Stimulated activated CD4-positive, alpha-beta T cell treated with anti-CD3 and anti-CD28 coated beads, Interleukin-4, amount 100 ng/mL, for 4 hours (primary cell): ENCODE data around the gene CD44.

Experiments
- DNase-seq, 2 experiments: peaks; one replicate each; pipeline ENCODE4 v3.0.0-alpha.2; 2020

The CD44 gene

DNA sequence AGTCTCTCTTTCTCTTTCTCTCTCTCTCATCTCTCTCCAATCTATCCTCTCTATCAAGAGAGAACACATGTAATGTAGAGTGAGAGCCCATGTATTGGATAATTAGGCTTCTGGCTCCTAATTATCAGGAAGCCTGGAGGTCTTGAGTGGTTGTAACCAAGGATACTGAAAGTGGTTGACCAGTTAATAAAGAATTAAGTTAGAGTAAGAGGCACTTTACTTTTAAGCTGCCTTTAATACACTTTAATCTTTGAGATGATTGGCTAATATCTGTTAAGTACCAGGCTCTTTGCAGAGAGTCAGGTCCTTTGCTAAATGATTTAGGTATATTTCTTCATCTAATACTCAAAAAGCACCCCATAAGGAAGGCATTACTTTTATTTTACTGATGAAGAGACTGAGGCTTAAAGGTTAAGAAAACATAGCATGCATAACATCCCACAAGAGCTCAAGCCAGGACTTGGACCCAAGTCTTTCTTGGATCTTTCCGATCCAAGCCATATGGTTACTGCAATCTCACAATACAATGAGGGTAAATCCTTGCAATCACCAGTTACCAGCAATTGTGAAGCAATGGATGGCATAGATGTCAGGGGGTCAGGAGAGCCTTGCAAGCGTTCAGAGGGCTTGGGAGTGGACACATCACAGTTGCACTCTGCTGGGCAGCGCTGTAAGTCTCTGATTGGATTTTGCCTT, 22.1 kb downstream of the CD44 start:
- no peak for DNase-seq

DNA sequence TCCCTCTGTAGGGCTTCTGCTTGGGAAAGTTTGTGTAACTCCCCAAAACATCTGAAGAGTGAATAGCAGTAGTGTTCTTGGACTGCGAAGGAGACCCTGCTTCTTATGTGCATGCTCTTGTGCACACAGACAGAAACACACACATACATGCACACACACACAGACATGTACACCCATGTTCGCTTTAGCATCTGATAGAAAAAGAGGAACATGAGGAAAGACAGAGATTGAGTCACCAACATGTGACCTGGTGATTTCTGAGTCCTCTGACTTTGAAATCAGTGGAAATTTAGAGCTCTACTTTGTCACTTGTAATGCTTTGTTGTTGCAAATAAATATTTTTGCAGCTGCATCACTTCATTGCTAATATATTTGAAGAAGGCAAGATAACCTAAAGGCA, 23.8 kb downstream of the CD44 start:
- DNase-seq, result no peak

DNA sequence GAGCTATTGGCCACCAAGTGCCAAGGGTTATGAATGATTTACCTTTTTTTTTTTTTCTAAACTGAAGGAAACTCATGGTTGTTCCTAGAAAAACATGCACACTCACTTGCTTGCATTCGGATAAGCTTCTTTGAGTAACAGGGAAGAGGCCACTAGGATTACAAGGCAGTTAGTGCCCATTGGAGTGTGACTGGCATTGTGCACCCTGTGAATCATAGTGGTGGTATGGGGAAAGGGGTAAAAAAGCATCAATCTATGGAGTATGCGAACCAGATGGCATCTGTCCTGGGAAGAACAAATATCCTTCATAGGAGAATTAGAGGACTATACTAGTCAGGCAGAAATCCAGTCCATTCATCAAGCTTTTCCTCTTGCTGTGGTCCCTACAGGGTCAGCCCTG, 24.2 kb downstream of the CD44 start:
- DNase-seq, result no peak

DNA sequence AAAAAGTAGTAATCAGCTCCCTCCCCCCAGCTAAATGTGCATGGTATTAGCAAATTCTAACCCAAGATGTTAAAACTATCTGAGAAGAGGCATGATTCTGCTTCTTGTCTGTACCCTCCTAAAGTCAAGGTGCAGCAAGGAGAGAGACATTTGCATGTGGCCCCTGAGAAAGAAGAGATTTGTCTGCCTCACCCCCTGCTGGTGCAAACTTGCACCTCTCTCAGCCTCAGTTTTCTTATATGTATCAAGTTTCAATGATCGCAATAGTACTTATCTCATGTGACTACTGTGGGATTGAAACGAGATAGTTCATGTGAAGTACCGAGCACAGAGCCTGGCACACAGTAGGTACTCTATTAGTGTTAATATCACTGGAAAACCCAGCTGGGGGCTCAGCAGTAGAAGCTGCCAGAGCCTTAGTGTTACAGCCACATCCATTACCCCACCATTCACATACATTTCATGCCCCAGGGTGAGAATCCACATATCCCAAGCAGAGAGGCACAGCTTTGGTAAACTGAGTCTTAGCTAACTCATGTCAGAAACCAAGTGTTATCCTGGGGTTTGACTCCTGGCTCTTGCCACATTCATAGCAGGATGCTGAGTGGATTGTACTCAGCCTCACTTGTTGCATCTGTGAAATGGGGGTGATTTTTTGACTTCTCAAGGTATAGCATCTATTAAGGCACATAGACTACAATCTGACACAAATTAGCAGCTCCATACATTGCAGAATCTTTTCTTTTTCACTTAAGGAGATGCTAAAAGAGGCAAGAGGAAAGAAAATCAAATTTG, 24.9 kb downstream of the CD44 start:
- no peak for DNase-seq

DNA sequence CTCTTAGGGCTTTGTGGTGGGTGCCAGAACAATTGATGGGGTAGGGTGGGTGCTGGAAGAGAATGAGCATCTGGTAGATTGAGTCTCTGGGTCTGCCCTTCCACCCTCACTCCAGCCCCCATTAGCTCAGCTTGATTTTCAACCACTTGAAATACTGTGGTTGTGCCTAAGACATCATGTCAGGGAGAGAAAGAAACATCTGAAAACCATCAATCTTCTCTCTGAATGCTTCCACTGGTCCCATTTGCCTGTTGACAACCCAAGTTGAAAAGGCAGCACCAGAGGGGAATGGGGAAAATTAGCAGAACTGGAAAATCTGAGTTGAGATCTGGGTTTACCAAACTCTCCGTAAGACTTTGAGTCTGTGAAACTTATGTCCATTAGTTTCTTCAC, 26.1 kb downstream of the CD44 start:
- DNase-seq, result no peak

DNA sequence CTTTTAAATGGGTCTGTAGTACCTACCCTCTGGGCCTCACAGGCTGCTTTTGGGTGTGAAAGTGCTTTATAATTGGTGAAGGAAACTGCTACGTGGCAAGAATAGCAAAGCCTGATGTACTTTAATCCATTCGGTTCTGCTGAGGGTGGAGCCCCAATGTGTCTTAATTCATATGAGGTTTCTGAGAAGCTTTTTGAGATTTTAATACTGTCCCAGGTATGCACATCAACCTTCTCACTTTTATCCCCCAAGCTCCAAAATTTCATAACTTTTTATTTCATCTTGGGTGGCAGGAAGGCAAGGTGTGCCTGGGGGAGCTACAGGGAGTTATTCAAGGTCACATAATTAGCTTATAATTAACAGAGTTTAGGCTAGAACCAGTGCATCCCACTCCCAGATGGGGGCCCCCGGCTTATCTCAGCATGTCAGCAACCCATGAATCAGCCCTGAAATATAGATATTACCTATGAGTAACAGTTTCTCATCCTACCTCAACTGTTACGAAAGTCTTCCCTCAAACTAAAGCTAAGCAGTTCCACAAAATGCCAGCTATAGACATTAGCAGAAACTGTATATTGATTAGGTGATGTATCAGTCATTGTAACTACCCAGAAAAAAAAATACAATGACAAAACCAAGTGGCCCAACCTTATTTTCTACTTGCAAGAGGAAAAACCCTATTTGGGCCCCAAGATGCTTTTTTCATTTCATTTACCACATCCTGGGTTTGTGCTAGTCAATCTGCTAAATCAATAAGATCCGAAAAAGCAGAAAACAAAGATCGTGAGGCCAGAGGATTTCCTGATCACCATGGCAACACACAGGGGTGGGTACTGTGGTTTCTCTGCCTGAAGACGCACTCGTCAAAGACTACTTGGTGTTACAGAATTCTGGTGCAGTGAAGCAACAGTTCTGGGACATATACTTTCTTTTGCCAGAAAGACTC, 26.7 kb downstream of the CD44 start:
- DNase-seq, result peak; percentile 44 to 81

DNA sequence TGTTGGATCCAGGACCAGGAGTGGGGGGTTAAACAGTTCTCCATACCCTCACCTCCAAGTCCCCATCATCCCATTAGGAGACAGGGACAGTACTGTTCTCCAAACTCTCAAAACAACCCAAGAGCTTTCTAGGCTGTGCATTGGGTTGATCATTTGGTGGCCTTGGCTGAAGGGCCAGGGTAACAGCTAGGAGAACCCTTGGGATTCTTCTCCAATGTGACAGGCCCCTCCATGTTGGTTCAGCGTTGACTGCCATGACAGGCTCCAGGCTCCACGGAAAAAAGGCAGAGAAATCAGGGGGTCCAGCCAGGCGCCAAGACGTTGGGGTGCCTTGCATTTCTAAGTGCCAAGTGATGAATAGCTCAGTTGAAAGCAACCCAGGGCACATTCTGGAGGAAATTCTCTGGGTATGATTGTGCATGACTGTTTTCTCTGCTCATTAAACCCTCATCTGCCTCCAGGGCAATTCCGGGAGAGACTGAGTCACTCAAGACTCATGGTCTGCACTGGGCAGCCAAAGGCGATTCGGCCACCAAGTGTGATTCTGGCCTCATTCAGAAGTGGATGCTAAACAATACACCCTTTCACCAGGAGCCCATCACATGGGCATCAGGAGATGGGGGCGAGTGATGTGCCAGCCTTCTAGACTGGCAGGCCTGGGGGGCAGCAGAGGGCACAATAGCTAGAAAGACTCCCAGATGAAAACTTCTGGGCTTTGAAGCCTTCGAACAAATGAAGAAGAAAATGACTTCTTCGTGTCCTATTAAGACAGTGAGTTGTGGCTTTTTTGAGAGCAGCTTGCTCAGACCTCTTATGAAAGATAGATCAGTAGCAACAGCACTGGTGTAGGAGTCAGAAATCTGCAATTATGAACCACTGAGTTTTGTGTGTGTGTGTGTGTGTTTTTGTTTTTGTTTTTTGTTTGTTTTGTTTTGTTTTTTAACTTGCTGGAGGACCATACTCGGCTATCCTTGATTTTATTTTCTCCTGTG, 27.7 kb downstream of the CD44 start:
- no peak for DNase-seq

DNA sequence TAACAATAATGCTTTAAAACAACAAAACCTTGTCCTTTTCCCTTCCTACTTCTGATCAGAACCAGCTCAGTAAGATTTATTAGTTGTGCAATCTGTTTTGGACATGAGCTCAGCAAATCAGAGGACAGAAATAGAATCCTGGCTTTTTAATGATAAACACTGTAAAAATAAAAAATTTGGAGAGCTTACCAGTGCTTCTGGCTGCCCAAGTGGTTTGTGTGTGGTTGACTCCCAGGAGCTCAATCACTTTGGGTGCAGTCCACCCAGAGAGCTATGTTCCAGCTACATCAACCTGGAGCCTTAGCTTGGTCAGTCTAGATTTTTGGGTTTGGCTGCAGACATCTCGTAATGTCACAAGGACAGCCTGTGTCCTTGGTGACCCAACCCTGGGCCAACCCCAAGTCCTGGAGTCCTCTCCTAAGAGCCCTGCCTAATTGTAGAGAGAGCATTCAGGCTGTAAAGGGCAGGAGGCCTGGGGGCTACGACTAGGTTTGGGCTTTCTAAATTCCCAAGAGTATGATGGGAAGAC, 28.5 kb downstream of the CD44 start:
- no peak for DNase-seq

DNA sequence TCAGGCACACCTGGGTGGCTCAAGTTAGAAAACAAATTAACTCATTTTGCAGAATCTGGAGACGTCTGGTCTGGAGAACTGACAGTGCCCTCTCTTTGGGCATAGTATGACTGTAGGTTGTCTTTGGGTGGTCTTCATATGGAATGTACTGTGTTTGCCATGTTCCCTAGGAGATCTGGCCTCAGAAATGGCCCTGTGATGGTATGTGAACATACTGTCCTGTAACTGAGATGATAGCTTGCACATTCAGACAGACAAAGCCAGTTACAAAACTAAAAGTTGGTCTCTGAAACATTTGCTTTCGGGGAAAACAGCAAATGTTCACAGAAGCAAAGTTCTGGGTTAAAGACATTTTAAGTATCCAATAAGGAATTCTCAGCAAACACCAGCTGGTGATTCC, 29.7 kb downstream of the CD44 start:
- DNase-seq, result no peak

DNA sequence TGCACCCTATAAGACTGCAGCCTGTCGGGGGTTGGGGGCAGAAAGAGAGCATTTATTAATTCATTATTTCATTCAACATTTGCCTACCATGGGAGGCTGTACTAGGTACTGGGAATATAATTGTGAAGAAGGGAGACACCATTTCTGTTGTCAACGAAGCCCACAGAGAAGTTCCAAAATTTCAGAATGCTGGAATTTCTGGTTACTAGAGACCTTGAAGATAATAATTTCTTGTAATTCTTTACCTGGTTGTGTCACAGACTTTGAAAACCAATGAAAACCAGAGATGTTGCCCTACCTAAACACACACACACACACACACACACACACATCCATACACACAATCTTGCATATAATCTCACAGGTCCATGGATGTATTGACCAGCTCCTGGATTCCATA, 30.1 kb downstream of the CD44 start:
- DNase-seq, result no peak

DNA sequence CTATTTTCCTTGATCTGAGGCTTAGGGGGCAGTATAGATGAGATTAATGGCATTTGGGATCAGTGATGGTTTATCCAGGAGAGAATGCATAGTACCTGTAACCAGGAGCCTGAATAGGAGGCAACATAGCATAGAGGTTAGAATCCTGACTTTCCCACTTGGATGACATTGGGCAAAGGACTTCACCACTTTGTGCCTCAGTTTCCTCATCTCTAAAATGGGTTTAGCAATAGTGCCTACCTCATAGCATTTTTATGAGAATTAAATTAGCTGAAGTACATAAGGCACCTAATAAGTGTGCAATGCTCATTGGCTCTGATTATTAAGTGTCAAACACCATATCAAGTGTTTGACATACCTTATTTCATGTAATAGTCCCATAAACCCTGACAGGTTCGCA, 30.8 kb downstream of the CD44 start:
- DNase-seq, result no peak

DNA sequence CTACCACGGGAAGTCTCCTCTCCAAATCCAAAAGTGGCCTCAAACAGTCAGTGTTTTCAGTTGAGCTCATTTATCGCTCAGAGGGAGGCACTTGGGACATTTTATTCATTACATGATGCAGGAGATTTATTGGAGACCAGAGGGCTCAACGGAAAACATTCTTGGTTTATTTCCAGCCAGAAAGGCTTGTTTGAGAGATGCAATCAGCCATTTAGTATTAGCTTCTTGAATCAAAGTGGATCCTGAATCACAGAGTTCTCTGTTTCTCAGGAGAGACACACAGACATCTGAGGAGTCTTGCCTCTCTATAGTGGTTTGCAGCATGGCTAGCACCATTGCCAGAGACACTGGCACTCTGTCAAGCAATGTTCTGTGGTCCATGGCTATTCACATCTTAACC, 31.5 kb downstream of the CD44 start:
- no peak for DNase-seq

DNA sequence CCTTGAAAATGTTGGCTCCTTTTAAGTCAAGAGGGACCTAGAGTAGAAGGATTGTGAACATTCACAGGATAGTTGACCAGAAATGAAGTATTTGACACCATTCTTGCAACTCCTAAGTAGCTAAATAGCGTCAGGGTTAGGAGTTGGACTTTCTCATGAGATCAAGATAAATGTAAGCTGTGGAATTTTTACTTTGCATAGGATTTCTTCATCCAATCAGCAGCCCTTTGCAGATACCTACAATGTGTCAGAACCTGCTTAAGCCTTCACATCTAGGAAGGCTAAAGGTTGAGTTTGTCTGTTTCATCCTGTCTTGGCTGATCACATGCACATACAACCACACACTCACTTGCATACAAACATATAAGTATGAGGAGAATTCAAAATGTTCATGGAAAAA, 32.3 kb downstream of the CD44 start:
- DNase-seq, result no peak

DNA sequence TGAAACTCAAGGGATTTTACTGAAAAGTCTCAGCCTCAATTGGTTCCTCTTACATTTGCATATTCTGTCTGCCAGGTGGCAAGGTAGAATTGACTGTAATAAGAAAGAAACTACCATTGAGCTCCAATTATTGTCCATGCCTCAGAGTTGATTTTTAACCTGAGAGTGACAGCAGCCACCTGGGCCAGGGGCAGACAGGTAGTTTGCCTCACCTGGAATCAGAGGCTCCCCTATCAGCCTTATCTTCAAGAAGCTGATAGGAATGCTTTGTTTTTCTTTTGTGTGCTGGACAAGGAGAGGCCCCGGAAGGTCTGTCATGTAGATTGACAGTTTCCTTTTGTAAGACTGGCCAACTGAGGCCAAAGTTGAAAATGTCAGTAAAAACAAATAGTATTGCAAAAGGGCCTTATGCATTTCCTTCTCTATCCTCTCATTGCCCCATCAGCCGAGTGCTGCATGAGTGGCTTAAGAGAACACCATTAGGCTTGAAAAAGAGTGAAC, 34.1 kb downstream of the CD44 start:
- no peak for DNase-seq

DNA sequence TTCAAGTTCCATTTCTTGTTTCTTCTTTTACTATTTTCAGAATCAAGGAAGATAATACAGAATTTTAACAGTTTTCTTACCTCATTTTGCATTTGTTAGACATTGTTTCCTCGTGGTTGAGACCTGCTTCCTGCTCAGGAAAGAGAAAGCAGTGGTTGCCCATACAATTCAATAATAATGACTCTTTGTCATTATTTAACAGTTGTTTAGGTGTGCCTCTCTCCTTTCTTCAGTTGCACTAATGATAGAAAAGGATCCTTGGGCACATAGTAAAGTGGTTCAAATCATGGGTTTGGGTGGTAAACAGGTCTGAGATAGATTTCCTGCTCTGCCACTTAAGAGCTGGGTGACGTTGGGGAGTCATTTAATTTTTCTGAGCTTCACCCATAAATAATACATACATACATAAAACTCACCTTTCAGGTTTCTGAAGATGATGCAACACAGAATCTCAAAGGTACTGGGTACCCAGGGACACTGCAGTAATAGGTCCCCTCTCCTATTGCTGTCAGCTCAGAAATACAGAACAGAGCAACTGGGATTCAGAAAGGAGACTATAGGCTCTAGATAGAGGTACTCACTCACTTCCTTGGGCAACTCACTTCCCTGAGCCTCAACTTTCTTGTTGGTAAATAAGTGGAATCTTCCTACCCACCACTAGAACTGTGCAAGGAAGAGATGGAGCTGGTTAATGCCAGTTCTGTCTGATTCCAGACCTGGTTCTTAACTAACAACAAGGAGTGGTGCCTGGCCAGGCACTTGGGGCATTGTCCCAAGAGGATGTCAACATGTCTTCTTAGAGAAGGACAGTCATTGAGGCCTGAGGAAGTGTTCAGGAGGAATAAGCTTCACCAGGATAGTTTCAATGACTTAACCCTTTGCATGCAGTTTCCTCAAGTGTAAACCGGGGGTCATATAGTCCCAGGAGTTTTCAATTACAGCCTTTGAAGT, 34.9 kb downstream of the CD44 start:
- no peak for DNase-seq

DNA sequence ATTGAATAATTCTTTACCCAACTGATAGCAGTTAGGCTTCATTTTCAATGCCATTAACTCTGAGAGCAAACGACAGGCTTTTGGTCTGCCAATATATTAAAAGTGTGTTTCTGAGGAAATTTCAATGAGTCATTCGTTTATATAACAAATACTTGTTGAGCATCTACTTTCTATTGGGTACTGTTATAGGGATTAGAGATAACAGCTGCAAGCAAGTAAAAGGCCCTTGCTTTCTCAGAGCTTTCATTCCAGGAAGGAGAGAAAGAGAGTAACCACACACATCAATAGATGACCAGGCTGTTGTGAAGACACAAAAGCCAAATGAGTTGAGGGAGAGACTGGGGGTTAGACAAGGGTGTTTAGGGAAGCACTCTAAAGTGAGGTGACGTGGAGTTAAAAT, 35.7 kb downstream of the CD44 start:
- DNase-seq, result no peak

DNA sequence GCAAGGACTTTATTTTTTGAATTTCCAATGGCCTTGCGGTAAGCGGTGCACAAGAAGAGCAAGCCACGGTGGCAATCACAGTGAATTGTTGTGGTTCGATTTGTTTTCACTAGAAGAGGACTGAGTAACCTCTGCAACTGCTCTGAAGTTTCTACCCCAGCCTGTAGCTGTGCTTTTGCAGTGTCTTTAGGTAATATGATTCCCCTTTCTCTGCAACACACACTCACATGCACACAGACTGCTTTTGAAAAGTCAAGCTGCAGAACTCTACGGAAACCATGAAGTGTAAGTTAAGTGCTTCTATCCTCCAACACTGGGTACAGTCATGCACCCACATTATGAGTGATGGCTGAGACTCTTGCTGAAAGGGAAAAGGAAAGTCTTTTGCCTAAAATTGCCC, 38.4 kb downstream of the CD44 start:
- peak in 1 of 2 experiments; percentile 27 for DNase-seq

DNA sequence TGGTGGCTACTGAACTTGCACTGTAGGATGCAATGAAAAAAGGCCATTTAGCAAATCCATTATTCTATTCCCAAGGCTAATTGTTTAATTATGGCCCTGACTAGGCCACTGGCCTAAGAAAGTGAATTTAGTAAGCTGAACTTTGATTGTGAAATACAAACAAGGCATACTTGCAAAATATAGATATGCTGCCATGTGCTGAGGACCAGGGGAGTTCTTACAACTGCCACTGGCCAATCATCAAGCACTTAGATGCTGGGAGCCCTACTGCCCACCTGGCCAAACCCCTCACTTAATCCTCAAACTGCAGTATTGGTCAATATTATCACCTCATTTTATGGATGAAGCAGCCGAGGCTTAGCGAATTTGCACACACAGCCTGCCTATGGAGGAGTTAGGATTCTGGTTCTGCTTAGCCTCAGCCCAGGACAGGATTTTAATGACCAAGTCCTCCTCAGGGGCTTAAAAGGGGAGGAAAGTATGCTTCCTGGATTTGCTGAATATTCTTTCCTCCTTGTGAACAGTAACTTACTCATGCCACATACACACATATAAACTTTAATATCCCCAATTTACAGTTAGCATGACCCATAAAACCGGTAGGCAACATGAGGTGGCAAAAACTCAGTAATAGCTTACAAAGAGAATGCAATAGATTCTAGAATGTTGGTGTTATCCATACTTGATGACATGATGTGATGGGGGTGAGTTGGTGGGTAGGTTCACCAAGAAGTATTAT, 39.3 kb downstream of the CD44 start:
- no peak for DNase-seq

DNA sequence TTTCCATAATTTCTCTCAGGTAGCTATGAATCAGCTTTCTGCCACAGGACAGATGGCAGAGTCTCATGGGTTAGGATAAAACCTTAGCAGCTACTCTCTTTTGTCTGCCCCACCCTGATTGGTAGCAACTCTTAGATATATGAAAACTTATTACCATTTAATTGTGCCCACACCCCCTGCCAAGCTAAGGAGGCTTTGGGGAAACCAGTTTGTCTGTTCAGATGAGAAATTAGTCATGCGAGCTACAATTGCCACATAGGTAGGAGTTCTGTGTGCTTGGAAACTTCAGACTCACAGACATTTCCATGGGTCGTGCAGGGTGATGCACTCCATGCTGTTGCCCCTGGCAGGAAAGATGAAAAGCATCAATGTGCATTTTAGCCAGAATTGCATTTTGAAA, 39.9 kb downstream of the CD44 start:
- peak in 1 of 2 experiments; percentile 52 for DNase-seq
